Measurements from ENCODE around the gene TYK2. TPM values are rescaled to one million over a fixed set of nuclear protein-coding genes. Genes with fewer than 3 reads are reported as not detected.

The TYK2 gene
- total and polyA plus RNA-seq, 2 of the 4 experiments (the other 2 are of a cell fraction) = 40.9 to 97.9 TPM

DNA sequence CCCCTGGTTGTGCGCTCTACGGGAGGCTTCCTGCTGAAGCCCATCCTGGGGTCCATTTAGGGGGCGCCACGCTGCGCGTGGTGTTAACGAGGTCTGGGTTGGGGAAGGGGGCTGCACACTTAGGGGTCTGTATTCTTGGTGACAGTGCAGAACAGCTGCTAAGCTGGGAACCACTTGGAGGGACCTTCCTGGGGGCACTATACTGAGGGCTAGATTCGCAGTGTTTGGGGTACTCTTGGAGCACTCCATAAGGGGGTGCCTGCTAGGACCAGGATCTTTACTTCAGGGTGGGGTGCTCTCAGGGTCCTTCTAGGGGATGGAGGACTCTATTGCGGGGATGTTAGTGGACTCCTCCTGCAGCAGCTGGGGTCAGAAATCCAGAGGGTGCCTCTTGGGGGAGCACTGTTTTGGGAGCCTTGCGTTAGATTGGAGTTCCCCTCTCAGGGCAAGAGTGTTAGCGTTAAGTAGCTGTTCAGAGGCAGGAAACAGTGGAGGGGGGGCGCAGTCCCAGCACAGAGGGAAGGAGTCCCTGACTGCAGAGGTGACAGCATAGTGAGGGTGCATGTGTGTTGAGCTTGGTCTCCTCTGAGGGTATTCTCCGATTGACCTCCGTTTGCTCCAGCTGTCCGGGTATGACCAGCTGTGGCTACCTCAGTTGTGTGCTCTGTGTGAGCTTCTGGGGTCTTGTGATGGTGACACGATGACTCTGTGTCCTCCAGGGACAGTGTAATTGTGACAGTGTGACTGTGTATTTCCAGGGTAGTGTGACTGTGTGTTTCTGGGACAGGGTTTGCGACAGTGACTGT is 41.1 kb upstream of the TYK2 start:
- no TSS peak for BruUV-seq (replicated peaks)
- intact Hi-C loops (cut with micrococcal nuclease) (no loop called here), dilution Hi-C loops (cut with HindIII; ENCODE audit: low sequenced_read_pairs, unreplicated experiment) (no loop called here), in situ Hi-C loops (cut with MboI; ENCODE audit: low sequenced_read_pairs) (no loop called here)
- no peak for TF ChIP-seq RFX5 (IDR thresholded peaks at IDR 0.05; ENCODE audit: low read depth, low read length)
- no peak for TF ChIP-seq MAFK (IDR thresholded peaks at IDR 0.05; ENCODE audit: low read depth, low read length)
- TF ChIP-seq POLR2A (IDR thresholded peaks at IDR 0.05; ENCODE audit: low read depth, low read length) = no peak
- TF ChIP-seq, protein P1, sequence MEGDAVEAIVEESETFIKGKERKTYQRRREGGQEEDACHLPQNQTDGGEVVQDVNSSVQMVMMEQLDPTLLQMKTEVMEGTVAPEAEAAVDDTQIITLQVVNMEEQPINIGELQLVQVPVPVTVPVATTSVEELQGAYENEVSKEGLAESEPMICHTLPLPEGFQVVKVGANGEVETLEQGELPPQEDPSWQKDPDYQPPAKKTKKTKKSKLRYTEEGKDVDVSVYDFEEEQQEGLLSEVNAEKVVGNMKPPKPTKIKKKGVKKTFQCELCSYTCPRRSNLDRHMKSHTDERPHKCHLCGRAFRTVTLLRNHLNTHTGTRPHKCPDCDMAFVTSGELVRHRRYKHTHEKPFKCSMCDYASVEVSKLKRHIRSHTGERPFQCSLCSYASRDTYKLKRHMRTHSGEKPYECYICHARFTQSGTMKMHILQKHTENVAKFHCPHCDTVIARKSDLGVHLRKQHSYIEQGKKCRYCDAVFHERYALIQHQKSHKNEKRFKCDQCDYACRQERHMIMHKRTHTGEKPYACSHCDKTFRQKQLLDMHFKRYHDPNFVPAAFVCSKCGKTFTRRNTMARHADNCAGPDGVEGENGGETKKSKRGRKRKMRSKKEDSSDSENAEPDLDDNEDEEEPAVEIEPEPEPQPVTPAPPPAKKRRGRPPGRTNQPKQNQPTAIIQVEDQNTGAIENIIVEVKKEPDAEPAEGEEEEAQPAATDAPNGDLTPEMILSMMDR (conservative IDR thresholded peaks at IDR 0.05; ENCODE audit: low read depth, low read length) = no peak
- TF ChIP-seq, protein P2, sequence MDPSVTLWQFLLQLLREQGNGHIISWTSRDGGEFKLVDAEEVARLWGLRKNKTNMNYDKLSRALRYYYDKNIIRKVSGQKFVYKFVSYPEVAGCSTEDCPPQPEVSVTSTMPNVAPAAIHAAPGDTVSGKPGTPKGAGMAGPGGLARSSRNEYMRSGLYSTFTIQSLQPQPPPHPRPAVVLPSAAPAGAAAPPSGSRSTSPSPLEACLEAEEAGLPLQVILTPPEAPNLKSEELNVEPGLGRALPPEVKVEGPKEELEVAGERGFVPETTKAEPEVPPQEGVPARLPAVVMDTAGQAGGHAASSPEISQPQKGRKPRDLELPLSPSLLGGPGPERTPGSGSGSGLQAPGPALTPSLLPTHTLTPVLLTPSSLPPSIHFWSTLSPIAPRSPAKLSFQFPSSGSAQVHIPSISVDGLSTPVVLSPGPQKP (IDR thresholded peaks at IDR 0.05; ENCODE audit: borderline replicate concordance, low read depth, low read length) = no peak
- no peak for TF ChIP-seq RAD21 (IDR thresholded peaks at IDR 0.05; ENCODE audit: low read length)
- no peak for TF ChIP-seq FOS (IDR thresholded peaks at IDR 0.05; ENCODE audit: low read depth, low read length)
- no peak for TF ChIP-seq MXI1 (IDR thresholded peaks at IDR 0.05; ENCODE audit: borderline replicate concordance, low read depth, low read length)
- no peak for TF ChIP-seq SMC3 (IDR thresholded peaks at IDR 0.05; ENCODE audit: low read depth, low read length)
- Histone ChIP-seq H2BK15ac (ENCODE audit: low read depth, low read length) (no peak overlapping the region), H3K27me3 (ENCODE audit: control insufficient read depth, insufficient read depth, low read length) (peaks cover 49% of the 10 kb centered on the region), H4K91ac (ENCODE audit: insufficient read depth, low read depth, low read length) (no peak overlapping the region), H3K18ac (ENCODE audit: low read depth, low read length) (no peak overlapping the region), H3K4me1 (ENCODE audit: control insufficient read depth, insufficient read depth, low read length) (peaks cover 13% of the 10 kb centered on the region), H3K4me3 (ENCODE audit: insufficient read depth, low read depth, low read length) (no peak overlapping the region), H3K14ac (replicated peaks; ENCODE audit: low read depth, low read length) (no peak overlapping the region), H2BK20ac (ENCODE audit: low read depth, low read length) (no peak overlapping the region), H3K9me3 (ENCODE audit: control insufficient read depth, insufficient read depth, low read length) (no peaks in the 10 kb centered on the region), H2AK9ac (replicated peaks; ENCODE audit: low read depth, low read length, poor library complexity) (peak overlapping the region; percentile 59), H4K5ac (ENCODE audit: low read depth, low read length) (no peak overlapping the region), H2BK120ac (ENCODE audit: low read depth, low read length) (no peak overlapping the region), H3K9ac (ENCODE audit: low read depth, low read length) (no peak overlapping the region), H2AFZ (replicated peaks; ENCODE audit: low read length, poor library complexity) (peak overlapping the region; percentile 27), H4K8ac (ENCODE audit: low read depth in 2 of 2, low read length in 2 of 2) (no peak overlapping the region), H4K20me1 (ENCODE audit: insufficient read depth, low read length) (peaks cover 31% of the 10 kb centered on the region), H3K9me1 (ENCODE audit: insufficient read depth, low read length) (no peaks in the 10 kb centered on the region), H3K79me1 (ENCODE audit: low read depth in 1 of 2, low read length in 2 of 2) (no peaks in the 10 kb centered on the region; a peak in 1 of 4 replicates), H3K4ac (ENCODE audit: low read depth, low read length) (no peak overlapping the region), H2BK5ac (ENCODE audit: low read depth, low read length, poor library complexity, severe bottlenecking) (no peak overlapping the region), H2AK5ac (ENCODE audit: low read depth, low read length) (peak overlapping the region; percentile 65; the same call in 1 of the 2 replicates), H3K23ac (ENCODE audit: low read depth, low read length) (peak overlapping the region; percentile 45; the same call in 1 of the 2 replicates), H3K36me3 (ENCODE audit: control insufficient read depth, insufficient read depth, low read length) (no peaks in the 10 kb centered on the region), H3K4me2 (ENCODE audit: low read depth, low read length) (no peak overlapping the region), H3K56ac (ENCODE audit: extremely low read depth, insufficient read depth, low read length) (no peak overlapping the region), H3K27ac (ENCODE audit: insufficient read depth, low read length) (no peak overlapping the region)
- DNase-seq (no peak), ATAC-seq (ENCODE audit: low read depth) (no peak)
- ChIA-PET CTCF (interaction anchor here (0.6 to 1.0 kb wide), 4 partner anchors 9 to 138 kb away, joined by 3 to 4 read pairs (median 3); partner anchors contain the start of gene CDC37), POLR2A (ENCODE audit: unreplicated experiment) (no interaction called here)
- WGBS, 2 experiments (ENCODE audit: extremely low coverage in 2 of 2, insufficient read length in 1 of 2) = 43% methylated on average over 3 of the region's 17 CpGs; no CpG with 5 or more reads in 1 of the 2 experiments

All from IMR-90 (cell line).